AG04449 (cell line): ENCODE data around the gene NEK10.
"Not testable (repeated sequence)": the region's sequence is repeated elsewhere in the genome, so short reads cannot be mapped to it uniquely, and the experiment has no call there.

Experiments
- CTCF ChIA-PET: fragments of 350-600 bp; formaldehyde crosslinking; extraction: SDS; loops from one replicate; lab custom pipeline; 2021; ENCODE audit warnings: antibody characterized with exemption; lab: Yijun Ruan, JAX
- POLR2A ChIA-PET: fragments of 400-600, 350-600 bp; formaldehyde crosslinking; extraction: SDS; loops from one replicate; lab custom pipeline; 2020; ENCODE audit warnings: antibody characterized with exemption, inconsistent platforms; lab: Yijun Ruan, JAX
- DNase-seq: peaks from one replicate; pipeline ENCODE4 v3.0.0-alpha.2; 2010; ENCODE audit warnings: low read depth, low spot score
- H3K4me3 ChIP-seq: 2 replicates; pipeline ENCODE4 v1.5.1; 2011; ENCODE audit warnings: low read depth, mild to moderate bottlenecking, control low read depth, low read length
- TF ChIP-seq, protein P1 (sequence below): IDR thresholded peaks from one replicate; pipeline ENCODE4 v1.5.1; 2011; ENCODE audit warnings: mild to moderate bottlenecking, moderate library complexity, low read length, control low read depth, inconsistent platforms; ENCODE audit not compliant: insufficient read depth; ENCODE audit errors: missing control alignments

The NEK10 gene

DNA sequence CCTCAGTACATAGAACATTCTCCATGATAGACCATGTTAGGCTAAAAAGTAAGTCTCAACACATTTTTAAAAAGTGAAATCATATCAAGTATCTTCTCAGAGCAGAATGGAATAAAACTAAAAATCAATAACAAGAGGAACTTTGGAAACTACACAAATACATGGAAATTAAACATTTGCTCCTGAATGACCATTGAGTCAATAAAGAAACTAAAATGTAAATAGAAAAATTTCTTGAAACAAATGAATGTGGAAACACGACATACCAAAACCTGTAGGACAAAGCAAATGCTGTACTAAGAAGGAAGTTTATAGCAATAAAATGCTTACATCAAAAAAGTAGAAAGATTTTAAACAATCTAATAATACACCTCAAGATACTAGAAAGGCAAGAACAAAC lies 33.6 kb downstream of the NEK10 start:
- H3K4me3 ChIP-seq, result no peak overlapping the region
- POLR2A ChIA-PET, result no interaction called here
- DNase-seq, result no peak
- CTCF ChIA-PET, result no interaction called here
- TF ChIP-seq, protein P1, sequence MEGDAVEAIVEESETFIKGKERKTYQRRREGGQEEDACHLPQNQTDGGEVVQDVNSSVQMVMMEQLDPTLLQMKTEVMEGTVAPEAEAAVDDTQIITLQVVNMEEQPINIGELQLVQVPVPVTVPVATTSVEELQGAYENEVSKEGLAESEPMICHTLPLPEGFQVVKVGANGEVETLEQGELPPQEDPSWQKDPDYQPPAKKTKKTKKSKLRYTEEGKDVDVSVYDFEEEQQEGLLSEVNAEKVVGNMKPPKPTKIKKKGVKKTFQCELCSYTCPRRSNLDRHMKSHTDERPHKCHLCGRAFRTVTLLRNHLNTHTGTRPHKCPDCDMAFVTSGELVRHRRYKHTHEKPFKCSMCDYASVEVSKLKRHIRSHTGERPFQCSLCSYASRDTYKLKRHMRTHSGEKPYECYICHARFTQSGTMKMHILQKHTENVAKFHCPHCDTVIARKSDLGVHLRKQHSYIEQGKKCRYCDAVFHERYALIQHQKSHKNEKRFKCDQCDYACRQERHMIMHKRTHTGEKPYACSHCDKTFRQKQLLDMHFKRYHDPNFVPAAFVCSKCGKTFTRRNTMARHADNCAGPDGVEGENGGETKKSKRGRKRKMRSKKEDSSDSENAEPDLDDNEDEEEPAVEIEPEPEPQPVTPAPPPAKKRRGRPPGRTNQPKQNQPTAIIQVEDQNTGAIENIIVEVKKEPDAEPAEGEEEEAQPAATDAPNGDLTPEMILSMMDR, result no peak

DNA sequence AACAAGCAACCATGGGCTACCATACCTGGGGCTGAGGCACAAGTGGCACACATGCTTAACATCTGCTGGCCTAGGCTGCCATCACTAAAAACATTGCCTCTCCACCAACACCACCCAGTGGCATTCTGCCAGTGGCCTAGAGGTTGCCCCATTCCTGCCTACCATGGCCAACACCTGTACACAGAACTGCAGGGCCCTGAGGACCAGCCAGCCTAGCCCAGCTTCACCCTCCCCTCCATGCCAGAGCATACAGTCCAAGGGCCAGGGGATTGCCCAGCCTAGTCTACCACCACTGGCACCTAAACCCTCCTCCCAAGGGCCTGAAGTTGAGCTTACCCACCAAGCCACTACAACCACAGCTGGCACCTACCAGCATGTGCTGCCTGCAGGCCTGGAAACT lies 35.3 kb downstream of the NEK10 start:
- ChIA-PET POLR2A (no interaction called here), CTCF (no interaction called here)
- DNase-seq, result no peak
- H3K4me3 ChIP-seq, result no peak overlapping the region
- TF ChIP-seq, protein P1, result no peak

DNA sequence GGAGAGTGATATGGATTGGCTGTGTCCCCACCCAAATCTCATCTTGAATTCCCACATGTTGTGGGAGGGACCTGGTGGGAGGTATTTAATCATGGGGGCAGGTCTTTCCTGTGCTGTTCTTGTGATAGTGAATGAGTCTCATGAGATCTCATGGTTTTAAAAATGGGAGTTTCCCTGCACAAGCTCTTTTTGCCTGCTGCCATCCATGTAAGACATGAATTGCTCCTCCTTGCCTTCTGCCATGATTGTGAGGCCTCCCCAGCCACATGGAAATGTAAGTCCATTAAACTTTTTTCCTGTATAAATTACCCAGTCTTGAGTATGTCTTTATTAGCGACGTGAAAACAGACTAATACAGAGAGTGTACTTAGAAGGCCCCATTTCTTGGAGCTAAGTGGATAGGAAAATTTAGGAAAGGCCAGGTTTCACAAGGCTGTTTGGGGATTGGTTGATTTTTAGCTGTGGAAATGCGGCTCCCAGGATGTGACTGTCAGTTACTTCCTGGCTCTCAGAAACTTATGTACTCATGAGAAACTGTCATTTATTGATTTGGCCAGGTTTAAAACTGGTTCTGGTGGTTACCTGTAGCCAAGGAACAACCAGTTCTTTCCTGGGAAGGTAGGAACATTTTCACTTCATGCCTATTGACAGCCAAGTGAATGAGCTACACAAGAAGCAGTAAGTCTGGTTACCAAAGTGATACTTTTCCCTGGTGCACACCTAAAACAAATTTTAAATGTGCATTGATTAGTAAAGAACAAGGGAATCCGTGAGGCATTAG lies 40.0 kb downstream of the NEK10 start:
- CTCF ChIA-PET, result interaction anchor here (1.7 kb wide), 1 partner anchor 383 kb away, joined by 3 read pairs; no protein-coding TSS in a partner anchor
- POLR2A ChIA-PET, DNase-seq, H3K4me3 ChIP-seq: not testable (repeated sequence)

DNA sequence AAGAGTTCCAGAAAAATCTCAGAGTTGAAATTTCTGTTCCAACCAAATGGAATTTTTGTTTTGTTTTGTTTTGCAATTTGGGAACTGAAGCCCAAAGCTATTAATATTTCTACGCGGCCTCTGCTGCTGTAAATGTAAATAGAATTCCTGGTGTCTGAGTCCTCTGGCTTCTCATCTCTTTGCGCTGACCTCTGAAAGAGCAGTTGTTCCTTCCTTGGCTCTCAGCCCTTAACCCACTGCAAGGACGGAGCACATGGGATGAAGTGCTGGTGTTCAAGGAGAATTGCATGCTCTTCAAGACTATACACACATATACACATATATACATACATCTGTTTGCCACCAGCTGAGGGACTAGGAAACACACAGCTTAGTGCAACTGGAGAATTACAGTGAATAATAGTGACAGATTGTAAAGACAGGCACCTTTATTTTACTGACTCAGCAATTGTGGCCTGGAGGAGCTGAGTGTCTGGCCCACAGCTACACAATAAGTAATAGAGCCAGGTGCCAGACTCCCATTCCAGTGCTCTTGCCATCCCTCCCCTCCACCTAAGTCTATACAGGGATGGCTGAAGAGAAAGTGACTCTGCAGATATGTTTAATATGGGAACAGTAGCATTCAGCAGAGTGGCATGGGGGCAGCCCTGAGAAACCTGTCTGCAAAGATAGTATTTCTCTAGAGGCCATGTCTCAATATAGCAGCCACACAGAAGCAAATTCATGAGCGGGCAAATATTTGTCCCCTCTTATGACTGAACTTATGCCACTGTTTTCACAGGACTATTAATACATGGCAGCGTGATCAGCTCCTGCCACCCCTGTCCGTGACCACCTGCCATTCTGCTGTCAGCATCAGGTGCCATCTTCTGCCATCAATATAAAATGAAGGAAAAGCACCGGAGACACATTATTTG lies 42.3 kb downstream of the NEK10 start:
- ChIA-PET POLR2A (interaction anchor here (0.5 kb wide), 1 partner anchor 1022 kb away, joined by 3 read pairs; the partner anchor contains the start of genes AZI2 and ZCWPW2), CTCF (interaction anchor here (0.8 to 2.0 kb wide), 9 partner anchors 13 to 354 kb away, joined by 3 to 5 read pairs (median 3); no protein-coding TSS in a partner anchor)
- TF ChIP-seq, protein P1, result no peak
- peak; percentile 88 for DNase-seq
- no peak overlapping the region for H3K4me3 ChIP-seq

DNA sequence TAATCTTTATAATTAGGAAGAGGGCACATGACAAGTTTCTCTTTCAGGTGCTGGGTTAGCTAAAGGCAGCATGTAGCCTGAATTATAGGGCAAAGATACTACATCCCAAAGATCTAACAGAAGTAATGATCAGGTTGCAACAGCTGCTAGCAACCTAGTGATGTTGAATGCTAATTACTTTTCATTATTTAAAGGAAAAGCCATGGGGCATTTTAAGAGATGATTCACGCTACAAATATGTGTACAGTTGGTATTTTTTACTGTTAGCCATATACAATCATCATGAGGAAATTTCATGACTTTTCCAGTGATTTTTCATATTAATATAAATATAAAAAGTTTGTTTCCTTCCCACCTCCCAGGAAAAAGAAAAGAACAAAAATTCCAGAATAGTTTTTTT lies 43.0 kb downstream of the NEK10 start:
- ChIA-PET POLR2A (interaction anchor here (0.5 kb wide), 1 partner anchor 1023 kb away, joined by 3 read pairs; the partner anchor contains the start of genes AZI2 and ZCWPW2), CTCF (interaction anchor here (0.9 to 2.0 kb wide), 6 partner anchors 12 to 354 kb away, joined by 3 to 5 read pairs (median 4); no protein-coding TSS in a partner anchor)
- H3K4me3 ChIP-seq, result no peak overlapping the region
- DNase-seq, result no peak
- TF ChIP-seq, protein P1, result no peak

DNA sequence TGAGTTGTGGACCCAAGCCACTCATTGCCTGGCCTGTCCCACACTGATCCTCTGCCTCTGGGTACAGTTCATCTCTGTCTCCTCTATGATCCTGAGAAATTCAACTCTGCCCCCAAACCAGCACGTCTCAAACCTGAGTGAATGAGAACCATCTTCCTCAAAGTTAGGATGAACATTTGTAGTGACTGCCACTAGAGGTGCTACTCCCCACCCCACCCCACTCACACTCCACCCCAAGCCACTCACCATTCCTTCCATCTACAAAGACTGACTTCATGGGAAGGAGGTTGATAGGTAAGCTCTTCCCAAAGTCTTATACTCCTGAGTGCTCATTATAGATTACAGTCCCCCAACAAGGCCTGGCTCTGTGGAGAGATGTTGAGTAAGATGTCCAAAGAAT lies 43.8 kb downstream of the NEK10 start:
- H3K4me3 ChIP-seq, result no peak overlapping the region
- TF ChIP-seq, protein P1, result no peak
- DNase-seq, result no peak
- ChIA-PET CTCF (interaction anchor here (1.0 to 2.0 kb wide), 4 partner anchors 13 to 355 kb away, joined by 3 to 5 read pairs (median 4); no protein-coding TSS in a partner anchor), POLR2A (no interaction called here)
